Stimulated activated memory B cell treated with anti-CD40 and anti-IgM and Interleukin-4, amounts not matched to agents 10 μg/mL and 1 μg/mL and 100 μg/mL, for 72 hours (primary cell): ENCODE measurements around the gene TIAM2.

Source experiments
- ATAC-seq: fragments of 150-1000 bp; cut with Tn5 transposase; 2 replicates; pipeline ENCODE4 v1.10.0; 2021
- H3K27ac Mint-ChIP-seq: one replicate; pipeline ENCODE4 v1.8.0; 2022; ENCODE audit warnings: mild to moderate bottlenecking, mixed read lengths
- H3K27me3 Mint-ChIP-seq: one replicate; pipeline ENCODE4 v1.8.0; 2022; ENCODE audit warnings: mixed read lengths
- H3K36me3 Mint-ChIP-seq: one replicate; pipeline ENCODE4 v1.8.0; 2022; ENCODE audit warnings: mixed read lengths
- H3K4me1 Mint-ChIP-seq: one replicate; pipeline ENCODE4 v1.8.0; 2022; ENCODE audit warnings: mixed read lengths
- H3K4me3 Mint-ChIP-seq: one replicate; pipeline ENCODE4 v1.8.0; 2022; ENCODE audit warnings: mild to moderate bottlenecking, moderate library complexity, mixed read lengths
- H3K9me3 Mint-ChIP-seq: one replicate; pipeline ENCODE4 v1.8.0; 2022; ENCODE audit warnings: mixed read lengths

Gene TIAM2

DNA sequence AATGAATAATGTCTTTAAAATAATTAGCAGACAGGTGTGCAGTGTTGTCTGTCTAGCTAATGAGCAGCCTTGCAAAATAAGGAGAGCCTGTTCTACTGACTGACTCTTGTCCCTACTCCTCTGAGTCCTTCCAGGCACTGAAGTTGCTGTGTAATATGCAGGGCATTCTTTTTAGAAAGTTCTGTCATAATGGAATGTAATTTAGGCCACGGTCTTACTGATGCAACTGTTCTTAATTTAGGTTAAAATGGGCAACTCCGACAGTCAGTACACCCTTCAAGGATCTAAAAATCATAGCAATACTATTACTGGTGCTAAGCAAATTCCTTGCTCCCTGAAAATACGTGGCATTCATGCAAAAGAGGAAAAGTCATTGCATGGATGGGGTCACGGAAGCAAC lies 133.9 kb downstream of the TIAM2 start:
- H3K36me3 Mint-ChIP-seq, result no peaks in the 10 kb centered on the region
- no peaks in the 10 kb centered on the region for H3K9me3 Mint-ChIP-seq
- peaks cover 11% of the 10 kb centered on the region for H3K27me3 Mint-ChIP-seq
- H3K4me1 Mint-ChIP-seq, result no peaks in the 10 kb centered on the region
- H3K4me3 Mint-ChIP-seq, result no peak overlapping the region
- H3K27ac Mint-ChIP-seq, result no peak overlapping the region
- no peak for ATAC-seq

DNA sequence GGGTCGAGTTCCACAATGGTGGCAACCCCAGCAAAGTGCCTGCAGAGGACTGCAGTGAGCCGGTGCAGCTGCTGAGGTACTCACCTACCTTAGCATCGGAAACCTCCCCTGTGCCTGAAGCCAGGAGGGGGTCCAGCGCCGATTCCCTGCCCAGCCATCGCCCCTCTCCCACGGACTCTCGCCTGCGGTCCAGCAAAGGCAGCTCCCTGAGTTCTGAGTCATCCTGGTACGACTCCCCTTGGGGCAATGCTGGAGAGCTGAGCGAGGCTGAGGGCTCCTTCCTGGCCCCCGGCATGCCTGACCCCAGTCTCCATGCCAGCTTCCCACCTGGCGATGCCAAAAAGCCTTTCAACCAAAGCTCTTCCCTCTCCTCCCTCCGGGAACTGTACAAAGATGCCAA lies 134.6 kb downstream of the TIAM2 start:
- H3K27ac Mint-ChIP-seq, result no peak overlapping the region
- no peaks in the 10 kb centered on the region for H3K36me3 Mint-ChIP-seq
- H3K27me3 Mint-ChIP-seq, result peaks cover 11% of the 10 kb centered on the region
- ATAC-seq, result no peak
- H3K9me3 Mint-ChIP-seq, result no peaks in the 10 kb centered on the region
- H3K4me1 Mint-ChIP-seq, result no peaks in the 10 kb centered on the region
- H3K4me3 Mint-ChIP-seq, result no peak overlapping the region

DNA sequence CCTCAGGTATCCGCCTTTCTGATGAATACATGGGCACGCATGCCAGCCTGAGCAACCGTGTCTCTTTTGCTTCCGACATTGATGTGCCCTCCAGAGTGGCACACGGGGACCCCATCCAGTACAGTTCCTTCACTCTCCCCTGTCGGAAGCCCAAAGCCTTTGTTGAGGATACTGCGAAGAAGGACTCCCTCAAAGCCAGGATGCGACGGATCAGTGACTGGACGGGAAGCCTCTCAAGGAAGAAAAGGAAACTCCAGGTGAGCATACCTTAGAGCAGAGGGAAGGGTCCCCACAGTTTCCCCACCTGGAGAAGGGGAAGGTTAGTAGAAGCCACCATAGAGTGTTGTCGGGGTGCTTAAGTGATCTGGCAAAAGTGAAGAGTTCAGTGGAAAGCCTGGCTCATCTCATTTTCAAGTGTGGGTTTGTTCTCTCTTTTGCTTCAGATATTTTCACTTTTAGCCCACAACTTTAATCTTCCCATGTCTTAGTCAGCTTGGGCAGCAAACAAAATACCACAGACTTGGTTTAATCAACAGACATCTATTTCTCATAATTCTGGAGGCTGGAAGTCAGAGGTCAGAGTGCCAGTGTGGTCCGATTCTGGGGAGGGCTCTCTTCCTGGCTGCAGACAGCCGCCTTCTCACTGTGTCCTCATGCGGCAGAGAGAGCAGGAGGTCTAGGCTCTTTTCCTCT lies 135.2 kb downstream of the TIAM2 start:
- no peak for ATAC-seq
- H3K27ac Mint-ChIP-seq, result no peak overlapping the region
- H3K36me3 Mint-ChIP-seq, result no peaks in the 10 kb centered on the region
- H3K4me3 Mint-ChIP-seq, result no peak overlapping the region
- no peaks in the 10 kb centered on the region for H3K9me3 Mint-ChIP-seq
- H3K4me1 Mint-ChIP-seq, result no peaks in the 10 kb centered on the region
- H3K27me3 Mint-ChIP-seq, result peaks cover 11% of the 10 kb centered on the region

DNA sequence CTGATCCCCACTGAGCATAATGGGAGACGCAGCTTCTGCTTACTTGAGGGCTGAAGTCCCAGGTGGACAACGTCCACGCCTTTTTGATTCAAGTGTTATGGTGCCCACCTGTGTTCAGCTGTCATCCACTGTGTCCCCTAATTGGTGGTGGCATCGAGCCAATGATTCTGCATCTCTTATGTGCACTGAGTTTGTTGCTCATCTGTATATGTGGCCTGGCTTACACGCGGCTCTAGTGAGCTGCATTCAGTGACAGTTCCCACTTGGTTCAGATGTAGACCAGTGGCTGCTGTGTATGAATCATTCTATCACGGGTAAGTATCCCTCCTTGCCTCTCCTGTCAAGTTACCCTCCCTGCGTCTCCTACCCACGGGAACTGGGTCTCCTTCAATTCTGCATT lies 137.5 kb downstream of the TIAM2 start:
- Mint-ChIP-seq H3K9me3 (no peaks in the 10 kb centered on the region), H3K4me1 (no peaks in the 10 kb centered on the region), H3K4me3 (no peak overlapping the region), H3K27me3 (peaks cover 11% of the 10 kb centered on the region), H3K27ac (no peak overlapping the region), H3K36me3 (no peaks in the 10 kb centered on the region)
- peak; percentile 55 for ATAC-seq

GRCh38 chr6:155141002-155141401 lies 145.9 kb downstream of the TIAM2 start:
- no peaks in the 10 kb centered on the region for H3K36me3 Mint-ChIP-seq
- H3K27ac Mint-ChIP-seq, result no peak overlapping the region
- ATAC-seq, result no peak
- H3K4me3 Mint-ChIP-seq, result no peak overlapping the region
- no peaks in the 10 kb centered on the region for H3K9me3 Mint-ChIP-seq
- peaks cover 20% of the 10 kb centered on the region for H3K4me1 Mint-ChIP-seq
- H3K27me3 Mint-ChIP-seq, result no peaks in the 10 kb centered on the region

- H3K36me3 Mint-ChIP-seq, result no peaks in the 10 kb centered on the region
These were observed 146.4 kb downstream of the TIAM2 start for GRCh38 chr6:155141512-155141911.

DNA sequence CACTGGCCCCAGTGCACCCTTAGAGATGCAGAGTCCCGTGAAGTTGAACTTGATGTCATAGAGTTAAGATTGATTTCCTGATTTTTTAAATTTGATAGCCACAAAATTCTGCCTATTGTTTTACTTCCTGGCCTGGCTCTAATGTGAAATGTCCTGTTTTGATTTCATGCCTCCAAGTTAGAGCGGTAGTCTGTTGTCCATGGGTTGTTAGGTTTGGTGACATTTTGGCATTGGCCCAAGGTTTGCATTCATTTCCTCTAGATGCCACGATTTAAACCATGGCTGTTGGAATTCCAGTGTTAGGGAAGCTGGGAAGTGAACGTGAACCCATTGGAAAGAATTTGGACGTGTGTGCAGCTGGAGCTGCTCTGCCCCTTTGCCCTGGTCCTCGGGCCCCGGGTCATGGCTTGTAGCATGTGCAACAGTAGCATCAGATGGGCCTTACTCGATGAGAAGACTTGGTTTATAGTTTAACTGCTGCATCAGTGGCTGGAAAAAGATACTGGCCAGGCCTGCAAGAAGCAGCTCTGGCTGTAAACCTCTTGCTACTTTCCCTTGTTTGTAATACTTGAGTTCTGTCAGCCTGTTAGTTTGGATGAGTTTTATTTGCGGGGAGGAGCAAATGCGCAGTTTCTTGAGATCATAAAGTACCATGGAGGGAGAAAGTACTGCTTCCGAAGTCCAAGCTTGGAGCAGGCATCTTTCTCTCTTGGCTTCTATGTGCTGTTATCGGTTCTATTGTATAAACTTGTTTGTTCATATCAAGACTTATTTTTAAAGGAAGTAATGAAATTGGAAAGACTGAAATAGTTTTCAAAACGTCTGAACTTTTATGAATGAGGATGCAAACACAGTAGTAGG lies 147.3 kb downstream of the TIAM2 start:
- no peaks in the 10 kb centered on the region for H3K36me3 Mint-ChIP-seq
- H3K4me1 Mint-ChIP-seq, result peaks cover 20% of the 10 kb centered on the region

More at GRCh38 chr6:155141512-155141911, 146.4 kb downstream of the TIAM2 start:
- Mint-ChIP-seq H3K27ac (no peak overlapping the region), H3K4me3 (no peak overlapping the region), H3K4me1 (peaks cover 20% of the 10 kb centered on the region), H3K27me3 (no peaks in the 10 kb centered on the region), H3K9me3 (no peaks in the 10 kb centered on the region)
- no peak for ATAC-seq

DNA sequence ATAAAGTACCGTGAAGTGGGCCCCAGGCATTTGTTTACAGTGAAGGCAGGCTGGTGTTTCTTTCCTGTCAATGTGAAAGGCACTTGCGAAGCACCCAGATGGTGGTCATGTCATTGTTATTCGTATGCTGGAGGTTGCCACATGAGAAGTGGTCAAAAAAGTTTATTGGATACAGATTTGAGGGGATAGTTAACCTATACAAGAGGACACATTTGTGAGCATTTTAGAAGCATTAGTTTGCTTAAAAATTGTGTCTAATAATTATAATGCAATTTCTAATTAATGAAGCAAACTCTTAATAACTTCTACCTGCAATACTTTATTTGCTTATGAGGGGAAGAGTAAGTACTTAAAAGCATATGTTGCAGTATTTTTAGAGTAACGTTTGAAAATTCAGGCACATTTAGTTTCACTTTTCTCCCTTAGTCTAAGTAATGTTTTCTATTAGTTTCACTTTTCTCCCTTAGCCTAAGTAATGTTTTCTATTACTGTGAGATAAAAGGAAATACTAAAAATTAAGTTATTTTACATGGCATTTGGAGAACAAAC lies 148.0 kb downstream of the TIAM2 start:
- Mint-ChIP-seq H3K4me1 (peaks cover 20% of the 10 kb centered on the region), H3K36me3 (no peaks in the 10 kb centered on the region), H3K4me3 (peak overlapping the region; percentile 63), H3K27me3 (no peaks in the 10 kb centered on the region), H3K27ac (peak overlapping the region; percentile 43), H3K9me3 (no peaks in the 10 kb centered on the region)
- no peak for ATAC-seq

More for the DNA sequence above, 147.3 kb downstream of the TIAM2 start:
- H3K4me3 Mint-ChIP-seq, result no peak overlapping the region
- H3K27me3 Mint-ChIP-seq, result no peaks in the 10 kb centered on the region
- no peak for ATAC-seq
- peak overlapping the region; percentile 43 for H3K27ac Mint-ChIP-seq
- no peaks in the 10 kb centered on the region for H3K9me3 Mint-ChIP-seq

GRCh38 chr6:155143578-155144106 lies 148.5 kb downstream of the TIAM2 start:
- H3K27ac Mint-ChIP-seq, result peak overlapping the region; percentile 43
- H3K9me3 Mint-ChIP-seq, result no peaks in the 10 kb centered on the region
- H3K36me3 Mint-ChIP-seq, result no peaks in the 10 kb centered on the region
- peak overlapping the region; percentile 52 for H3K4me3 Mint-ChIP-seq
- peaks cover 20% of the 10 kb centered on the region for H3K4me1 Mint-ChIP-seq
- no peaks in the 10 kb centered on the region for H3K27me3 Mint-ChIP-seq
- ATAC-seq, result no peak

DNA sequence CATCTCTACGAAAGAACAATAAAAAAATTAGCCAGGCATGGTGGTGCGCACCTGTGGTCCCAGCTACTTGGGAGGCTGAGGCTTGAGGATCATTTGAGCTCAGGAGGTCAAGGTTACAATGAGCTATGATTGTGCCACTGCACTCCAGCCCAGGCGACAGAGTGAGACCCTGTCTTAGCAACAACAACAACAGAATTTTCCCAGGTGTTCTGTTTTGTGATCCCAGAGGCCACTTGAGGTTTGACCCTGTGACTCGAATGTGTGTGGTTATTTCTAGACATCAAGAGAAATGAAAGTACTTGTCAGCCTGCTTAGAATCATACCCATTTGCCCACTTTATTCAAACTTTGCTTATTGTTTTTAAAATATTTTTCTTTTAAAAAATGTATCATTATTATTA lies 151.1 kb downstream of the TIAM2 start:
- Mint-ChIP-seq H3K36me3 (no peaks in the 10 kb centered on the region), H3K27ac (no peak overlapping the region), H3K4me1 (peaks cover 20% of the 10 kb centered on the region), H3K27me3 (no peaks in the 10 kb centered on the region), H3K9me3 (no peaks in the 10 kb centered on the region), H3K4me3 (no peak overlapping the region)
- ATAC-seq, result no peak

DNA sequence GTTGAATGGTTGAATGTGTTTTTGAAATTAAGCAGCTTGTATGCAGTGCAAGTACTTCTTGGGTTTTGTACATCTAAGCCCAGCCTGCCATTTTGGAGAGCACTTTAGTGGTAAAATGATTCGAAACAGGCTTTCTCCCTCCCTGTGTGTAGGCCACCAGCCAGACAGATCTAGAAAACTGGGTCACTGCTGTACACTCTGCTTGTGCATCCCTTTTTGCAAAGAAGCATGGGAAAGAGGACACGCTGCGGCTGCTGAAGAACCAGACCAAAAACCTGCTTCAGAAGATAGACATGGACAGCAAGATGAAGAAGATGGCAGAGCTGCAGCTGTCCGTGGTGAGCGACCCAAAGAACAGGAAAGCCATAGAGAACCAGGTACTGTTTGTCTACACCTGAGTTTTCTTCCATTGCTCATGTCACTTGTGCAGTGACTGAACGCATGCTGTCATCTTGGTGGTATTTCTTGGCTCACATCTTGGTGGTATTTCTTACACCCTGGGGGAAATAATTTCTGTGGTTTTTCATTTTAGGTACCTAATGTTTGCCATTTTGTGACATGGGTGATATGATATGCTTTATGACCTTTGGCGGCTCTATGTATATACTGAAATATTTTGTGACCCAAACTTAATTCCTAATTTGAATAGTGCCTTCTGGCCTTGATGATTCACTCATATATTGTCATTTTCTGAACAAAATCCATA lies 153.0 kb downstream of the TIAM2 start:
- H3K36me3 Mint-ChIP-seq, result no peaks in the 10 kb centered on the region
- ATAC-seq, result no peak
- no peak overlapping the region for H3K27ac Mint-ChIP-seq

DNA sequence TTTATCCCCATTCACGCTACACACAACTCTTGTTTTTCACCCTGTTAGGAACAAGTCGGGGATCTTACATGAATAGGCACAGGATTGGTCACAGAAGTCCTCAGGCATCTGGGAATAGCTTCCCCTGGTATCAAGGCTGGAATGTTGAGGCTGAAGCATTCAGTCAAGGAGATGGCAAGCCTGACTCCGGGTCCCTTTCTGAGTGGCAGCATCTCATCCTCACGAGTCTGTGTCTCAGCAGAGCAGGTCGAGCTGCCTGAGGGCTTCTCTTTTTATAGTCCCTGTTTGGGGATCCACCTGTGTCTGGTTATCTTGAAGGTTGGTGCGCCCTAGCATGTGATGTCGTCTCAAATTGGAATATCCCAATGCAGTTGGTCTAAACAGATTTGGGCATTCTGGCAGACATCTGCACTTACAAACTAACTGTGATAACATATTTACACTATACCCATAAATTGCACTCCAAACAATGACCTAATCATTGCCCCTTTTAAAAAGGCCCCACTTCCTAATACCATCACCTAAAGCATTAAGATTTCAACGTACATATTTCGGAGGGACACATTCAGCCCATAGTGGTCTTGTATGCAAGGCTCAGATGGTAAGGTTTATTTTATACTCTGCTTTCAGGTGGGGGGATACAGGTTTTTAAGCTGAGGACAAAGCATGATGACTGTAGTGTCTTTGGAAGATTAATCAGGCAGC lies 156.0 kb downstream of the TIAM2 start:
- peaks cover 17% of the 10 kb centered on the region for H3K27me3 Mint-ChIP-seq
- no peaks in the 10 kb centered on the region for H3K9me3 Mint-ChIP-seq
- no peak overlapping the region for H3K27ac Mint-ChIP-seq
- no peak overlapping the region for H3K4me3 Mint-ChIP-seq
- no peak for ATAC-seq
- no peaks in the 10 kb centered on the region for H3K36me3 Mint-ChIP-seq
- peaks cover 13% of the 10 kb centered on the region for H3K4me1 Mint-ChIP-seq

More for the DNA sequence above, 153.0 kb downstream of the TIAM2 start:
- H3K27me3 Mint-ChIP-seq, result no peaks in the 10 kb centered on the region
- H3K4me1 Mint-ChIP-seq, result peaks cover 10% of the 10 kb centered on the region
- no peaks in the 10 kb centered on the region for H3K9me3 Mint-ChIP-seq
- no peak overlapping the region for H3K4me3 Mint-ChIP-seq

- no peaks in the 10 kb centered on the region for H3K9me3 Mint-ChIP-seq
- peaks cover 29% of the 10 kb centered on the region for H3K27me3 Mint-ChIP-seq
- H3K4me3 Mint-ChIP-seq, result no peak overlapping the region
- H3K4me1 Mint-ChIP-seq, result peaks cover 14% of the 10 kb centered on the region
- H3K36me3 Mint-ChIP-seq, result no peaks in the 10 kb centered on the region
- ATAC-seq, result no peak
- no peak overlapping the region for H3K27ac Mint-ChIP-seq
These were observed 157.3 kb downstream of the TIAM2 start for GRCh38 chr6:155152211-155153076.
